ENCODE results near the gene FXN. TPM values are rescaled to one million over a fixed set of nuclear protein-coding genes. Genes with fewer than 3 reads are reported as not detected.

The FXN gene
- total and polyA plus RNA-seq, 4 donors = 4.7 to 41.7 (median 23.9) TPM

DNA sequence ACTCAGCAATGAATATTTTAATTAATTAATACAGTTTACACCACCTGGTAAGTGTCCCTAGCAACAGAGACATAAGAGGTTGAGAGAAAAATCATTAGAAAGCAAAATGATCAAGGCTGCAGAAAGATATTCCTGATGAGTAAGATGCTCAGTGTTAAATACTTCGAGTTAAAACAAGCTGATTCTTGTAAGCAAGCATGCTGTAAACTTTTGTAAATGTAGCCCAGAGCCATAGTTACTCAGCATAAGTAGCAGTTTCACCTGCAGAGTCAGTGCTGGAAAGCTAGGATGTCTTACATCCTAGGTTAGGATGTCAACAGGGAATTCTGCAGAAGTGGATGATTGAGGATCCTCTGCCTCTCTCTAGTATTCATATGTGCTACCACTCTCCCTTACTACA is 25.8 kb upstream of the FXN start (continued):
- no peak for TF ChIP-seq REST (IDR thresholded peaks at IDR 0.05)
- TF ChIP-seq NR2F2 (IDR thresholded peaks at IDR 0.05) = no peak

DNA sequence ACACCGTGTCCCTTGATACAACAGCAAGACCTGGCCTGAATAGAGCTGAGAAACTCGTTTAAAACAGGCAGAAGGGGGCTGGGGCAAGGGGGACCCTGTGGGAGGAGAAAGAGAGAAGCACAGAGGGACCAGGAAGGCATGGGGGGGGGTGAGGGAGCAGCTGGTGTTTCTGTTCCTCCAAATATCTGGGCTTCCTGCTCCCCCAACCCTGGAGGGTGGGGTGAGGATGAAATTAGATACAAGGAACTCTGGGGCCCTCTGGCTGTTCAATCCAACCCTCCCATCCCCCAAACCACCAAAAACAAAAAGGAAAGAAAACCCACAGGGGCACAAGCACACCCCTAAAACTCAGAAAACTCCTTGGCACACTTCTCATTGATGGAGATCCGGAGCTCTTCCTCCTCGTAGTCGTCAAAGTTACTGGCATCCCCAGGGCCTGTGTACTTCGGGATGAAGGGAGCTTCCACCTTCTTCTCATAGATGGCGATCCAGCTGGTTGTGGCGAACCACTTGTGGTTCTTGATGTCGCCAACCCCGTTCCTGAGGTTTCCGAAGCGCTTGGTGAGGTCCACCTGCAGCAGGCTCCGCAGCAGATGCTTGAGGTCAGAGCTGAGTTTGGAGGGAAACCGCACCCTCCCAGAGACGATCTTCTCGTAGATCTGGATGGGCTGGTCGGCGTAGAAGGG is 22.7 kb upstream of the FXN start:
- TF ChIP-seq NR2F2 (IDR thresholded peaks at IDR 0.05) = no peak
- Histone ChIP-seq H3K27ac (ENCODE audit: low read depth in 1 of 2, low read length in 2 of 2) (no peak overlapping the region), H3K4me3 (ENCODE audit: low read depth in 1 of 3, low read length in 3 of 3) (no peak overlapping the region), H3K9me3 (ENCODE audit: control insufficient read depth in 4 of 4, low read length in 3 of 4) (no peaks in the 10 kb centered on the region), H3K36me3 (ENCODE audit: control insufficient read depth in 4 of 4, insufficient read depth in 3 of 4, low read depth in 1 of 4, low read length in 3 of 4) (no peaks in the 10 kb centered on the region), H3K9ac (ENCODE audit: low read depth in 1 of 2, low read length in 2 of 2) (no peak overlapping the region), H3K4me1 (ENCODE audit: control insufficient read depth in 4 of 4, insufficient read depth in 4 of 4, low read length in 3 of 4) (peaks cover 0 to 3% (median 0%) of the 10 kb centered on the region in 4 donors), H3K27me3 (ENCODE audit: control insufficient read depth in 4 of 4, insufficient read depth in 4 of 4, low read length in 3 of 4) (no peaks in the 10 kb centered on the region)
- DNase-seq (ENCODE audit: low spot score) = no peak
- WGBS = 76% methylated on average over 18 of the region's 18 CpGs

DNA sequence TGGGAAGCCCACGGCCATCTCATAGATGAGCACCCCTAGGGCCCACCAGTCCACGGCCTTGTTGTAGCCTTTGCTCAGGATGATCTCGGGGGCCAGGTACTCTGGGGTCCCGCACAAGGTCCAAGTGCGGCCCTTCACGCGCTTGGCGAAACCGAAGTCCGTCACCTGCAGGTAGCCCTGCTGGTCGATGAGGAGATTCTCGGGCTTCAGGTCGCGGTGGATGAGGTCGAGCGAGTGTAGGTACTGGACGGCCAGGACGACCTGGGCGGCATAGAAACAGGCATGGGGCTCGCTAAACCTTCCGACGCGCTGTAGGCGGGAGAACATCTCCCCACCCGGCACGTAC is 22.2 kb upstream of the FXN start:
- no peak overlapping the region for H3K9ac ChIP-seq (ENCODE audit: low read depth in 1 of 2, low read length in 2 of 2)
- TF ChIP-seq, protein P1, sequence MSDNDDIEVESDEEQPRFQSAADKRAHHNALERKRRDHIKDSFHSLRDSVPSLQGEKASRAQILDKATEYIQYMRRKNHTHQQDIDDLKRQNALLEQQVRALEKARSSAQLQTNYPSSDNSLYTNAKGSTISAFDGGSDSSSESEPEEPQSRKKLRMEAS (IDR thresholded peaks at IDR 0.05) = no peak
- TF ChIP-seq HNF4A (conservative IDR thresholded peaks at IDR 0.05) (no peak), RXRA (IDR thresholded peaks at IDR 0.05) (no peak), SP1 (IDR thresholded peaks at IDR 0.05) (no peak), REST (IDR thresholded peaks at IDR 0.05) (no peak), TAF1 (conservative IDR thresholded peaks at IDR 0.05) (no peak), JUND (IDR thresholded peaks at IDR 0.05) (no peak), FOXA2 (IDR thresholded peaks at IDR 0.05) (no peak), NR2F2 (IDR thresholded peaks at IDR 0.05) (no peak), GABPA (IDR thresholded peaks at IDR 0.05 in 1 of 2, conservative IDR thresholded peaks at IDR 0.05 in 1 of 2) (no peak), EGR1 (IDR thresholded peaks at IDR 0.05; ENCODE audit: low read depth in 2 of 2) (no peak), FOXA1 (IDR thresholded peaks at IDR 0.05) (no peak), RAD21 (IDR thresholded peaks at IDR 0.05) (no peak), YY1 (IDR thresholded peaks at IDR 0.05) (no peak), ATF3 (IDR thresholded peaks at IDR 0.05) (no peak), HNF4G (IDR thresholded peaks at IDR 0.05) (no peak)
- TF ChIP-seq, protein P2, sequence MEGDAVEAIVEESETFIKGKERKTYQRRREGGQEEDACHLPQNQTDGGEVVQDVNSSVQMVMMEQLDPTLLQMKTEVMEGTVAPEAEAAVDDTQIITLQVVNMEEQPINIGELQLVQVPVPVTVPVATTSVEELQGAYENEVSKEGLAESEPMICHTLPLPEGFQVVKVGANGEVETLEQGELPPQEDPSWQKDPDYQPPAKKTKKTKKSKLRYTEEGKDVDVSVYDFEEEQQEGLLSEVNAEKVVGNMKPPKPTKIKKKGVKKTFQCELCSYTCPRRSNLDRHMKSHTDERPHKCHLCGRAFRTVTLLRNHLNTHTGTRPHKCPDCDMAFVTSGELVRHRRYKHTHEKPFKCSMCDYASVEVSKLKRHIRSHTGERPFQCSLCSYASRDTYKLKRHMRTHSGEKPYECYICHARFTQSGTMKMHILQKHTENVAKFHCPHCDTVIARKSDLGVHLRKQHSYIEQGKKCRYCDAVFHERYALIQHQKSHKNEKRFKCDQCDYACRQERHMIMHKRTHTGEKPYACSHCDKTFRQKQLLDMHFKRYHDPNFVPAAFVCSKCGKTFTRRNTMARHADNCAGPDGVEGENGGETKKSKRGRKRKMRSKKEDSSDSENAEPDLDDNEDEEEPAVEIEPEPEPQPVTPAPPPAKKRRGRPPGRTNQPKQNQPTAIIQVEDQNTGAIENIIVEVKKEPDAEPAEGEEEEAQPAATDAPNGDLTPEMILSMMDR (IDR thresholded peaks at IDR 0.05; ENCODE audit: low read depth, low read length, missing input control) = no peak
- TF ChIP-seq, protein P3, sequence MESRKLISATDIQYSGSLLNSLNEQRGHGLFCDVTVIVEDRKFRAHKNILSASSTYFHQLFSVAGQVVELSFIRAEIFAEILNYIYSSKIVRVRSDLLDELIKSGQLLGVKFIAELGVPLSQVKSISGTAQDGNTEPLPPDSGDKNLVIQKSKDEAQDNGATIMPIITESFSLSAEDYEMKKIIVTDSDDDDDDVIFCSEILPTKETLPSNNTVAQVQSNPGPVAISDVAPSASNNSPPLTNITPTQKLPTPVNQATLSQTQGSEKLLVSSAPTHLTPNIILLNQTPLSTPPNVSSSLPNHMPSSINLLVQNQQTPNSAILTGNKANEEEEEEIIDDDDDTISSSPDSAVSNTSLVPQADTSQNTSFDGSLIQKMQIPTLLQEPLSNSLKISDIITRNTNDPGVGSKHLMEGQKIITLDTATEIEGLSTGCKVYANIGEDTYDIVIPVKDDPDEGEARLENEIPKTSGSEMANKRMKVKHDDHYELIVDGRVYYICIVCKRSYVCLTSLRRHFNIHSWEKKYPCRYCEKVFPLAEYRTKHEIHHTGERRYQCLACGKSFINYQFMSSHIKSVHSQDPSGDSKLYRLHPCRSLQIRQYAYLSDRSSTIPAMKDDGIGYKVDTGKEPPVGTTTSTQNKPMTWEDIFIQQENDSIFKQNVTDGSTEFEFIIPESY (IDR thresholded peaks at IDR 0.05) = no peak
- no peak overlapping the region for H3K27ac ChIP-seq (ENCODE audit: low read depth in 1 of 2, low read length in 2 of 2)
- H3K36me3 ChIP-seq (ENCODE audit: control insufficient read depth in 4 of 4, insufficient read depth in 3 of 4, low read depth in 1 of 4, low read length in 3 of 4) = no peaks in the 10 kb centered on the region
- H3K9me3 ChIP-seq (ENCODE audit: control insufficient read depth in 4 of 4, low read length in 3 of 4) = no peaks in the 10 kb centered on the region
- 95% methylated on average over 26 of the region's 26 CpGs for WGBS
- H3K27me3 ChIP-seq (ENCODE audit: control insufficient read depth in 4 of 4, insufficient read depth in 4 of 4, low read length in 3 of 4) = no peaks in the 10 kb centered on the region
- no peak overlapping the region for H3K4me3 ChIP-seq (ENCODE audit: low read depth in 1 of 3, low read length in 3 of 3)
- no peak for DNase-seq (ENCODE audit: low spot score)
- H3K4me1 ChIP-seq (ENCODE audit: control insufficient read depth in 4 of 4, insufficient read depth in 4 of 4, low read length in 3 of 4) = peaks cover 0 to 3% (median 0%) of the 10 kb centered on the region in 4 donors
